Islet of Langerhans (tissue), 1 donor: Measurements from ENCODE around the gene ZNF219.

Experiments
- FAIRE-seq: peaks from one replicate; lab custom pipeline; 2011; peaks lifted over from hg19 to GRCh38; lab: Jason Lieb, UNC

Gene ZNF219

DNA sequence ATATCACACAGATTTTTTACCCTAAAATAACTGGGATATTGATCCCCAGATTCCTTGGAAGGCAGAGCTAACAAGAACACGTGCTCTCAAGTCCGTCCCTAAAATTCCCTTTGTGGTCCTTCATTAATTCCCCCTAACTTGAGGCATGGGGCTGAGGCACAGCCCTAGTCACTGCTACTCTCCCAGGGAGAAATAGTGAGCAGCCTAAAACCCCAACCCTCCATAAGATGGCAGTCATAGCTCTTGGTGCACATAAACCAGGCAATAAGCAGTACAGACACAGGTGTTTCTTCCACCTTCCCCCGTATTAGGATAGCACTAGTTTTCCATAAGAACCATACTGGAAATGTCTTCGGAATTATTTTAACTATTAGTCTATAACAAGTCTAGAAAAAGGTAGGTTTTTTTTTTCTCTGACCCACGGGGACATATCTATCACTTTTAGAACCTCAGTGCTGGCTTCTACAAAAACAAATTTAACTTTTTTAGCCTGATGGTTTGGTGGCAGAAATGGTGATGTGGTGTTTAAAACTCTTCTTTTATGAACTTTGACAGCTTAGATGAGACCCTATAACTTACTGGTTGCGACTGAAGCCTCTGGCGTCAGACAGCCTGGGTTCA is 31.5 kb downstream of the ZNF219 start:
- no peak for FAIRE-seq

DNA sequence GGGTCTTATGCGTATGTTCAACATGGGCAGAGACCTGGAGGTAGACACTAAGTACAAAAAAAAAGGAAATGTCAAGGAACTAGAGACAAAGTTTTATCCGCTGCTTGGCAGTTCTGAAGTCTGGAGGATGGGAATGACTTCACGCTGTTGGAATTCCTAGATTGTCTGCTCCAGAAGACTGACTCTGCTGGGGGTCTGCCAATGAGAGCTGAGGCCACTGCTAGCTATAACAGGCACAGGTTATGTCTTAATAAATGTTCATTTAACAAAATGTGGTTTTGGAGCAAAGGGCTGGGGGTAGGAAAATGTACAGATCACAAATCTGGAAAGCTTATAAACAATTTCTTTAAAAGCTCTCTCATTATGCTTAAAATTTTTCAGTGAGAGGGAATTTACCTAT is 35.0 kb downstream of the ZNF219 start:
- FAIRE-seq = no peak

DNA sequence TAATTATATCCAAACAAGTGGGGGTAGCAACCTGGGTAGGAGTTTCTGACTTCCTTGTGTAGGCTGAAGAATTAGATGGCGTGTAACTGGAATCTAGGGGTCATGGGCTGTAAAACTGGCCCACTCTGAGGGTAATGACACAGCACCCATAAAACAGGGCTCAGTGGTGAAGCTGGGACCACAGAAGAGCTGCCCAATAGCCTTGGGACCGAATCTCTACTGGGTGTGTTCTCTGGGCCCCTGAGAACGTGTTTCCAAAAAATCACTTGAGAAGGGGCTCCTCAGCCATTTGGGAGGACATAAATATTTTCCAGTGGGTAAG is 37.1 kb downstream of the ZNF219 start:
- no peak for FAIRE-seq

DNA sequence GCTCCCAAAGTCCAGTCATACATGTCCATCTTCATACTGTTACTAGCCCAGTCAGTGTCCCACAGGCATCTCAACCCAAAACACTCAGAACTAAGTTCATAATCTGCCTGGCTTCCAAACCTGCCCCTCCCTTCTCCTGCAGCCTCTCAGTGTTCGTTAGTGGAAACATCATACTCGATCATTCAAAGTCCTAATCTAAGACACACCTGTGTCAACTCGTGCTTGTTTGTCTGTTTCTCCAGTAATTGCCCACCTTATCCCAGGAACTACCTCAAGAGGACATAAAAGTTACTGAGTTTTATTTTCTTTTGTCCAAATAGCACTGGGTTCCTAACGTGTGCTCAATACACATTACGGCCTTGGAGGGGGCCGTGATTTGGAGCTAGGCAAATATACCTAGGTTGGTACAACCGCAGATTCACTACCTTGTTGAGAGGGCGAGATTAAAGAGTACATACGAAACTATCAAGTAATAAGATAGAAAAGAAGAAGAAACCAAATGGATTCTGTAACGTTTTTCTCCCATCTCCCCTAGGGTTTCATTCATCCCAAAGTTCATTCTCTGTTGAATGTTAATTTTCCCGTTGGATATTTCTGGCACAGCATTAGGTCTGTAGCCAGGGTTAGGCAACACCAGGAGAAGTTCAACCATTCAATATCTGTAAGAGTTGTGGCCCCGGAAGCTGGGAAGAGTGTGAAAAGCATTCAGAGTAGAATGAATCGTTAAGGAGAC is 37.7 kb downstream of the ZNF219 start:
- FAIRE-seq = no peak

DNA sequence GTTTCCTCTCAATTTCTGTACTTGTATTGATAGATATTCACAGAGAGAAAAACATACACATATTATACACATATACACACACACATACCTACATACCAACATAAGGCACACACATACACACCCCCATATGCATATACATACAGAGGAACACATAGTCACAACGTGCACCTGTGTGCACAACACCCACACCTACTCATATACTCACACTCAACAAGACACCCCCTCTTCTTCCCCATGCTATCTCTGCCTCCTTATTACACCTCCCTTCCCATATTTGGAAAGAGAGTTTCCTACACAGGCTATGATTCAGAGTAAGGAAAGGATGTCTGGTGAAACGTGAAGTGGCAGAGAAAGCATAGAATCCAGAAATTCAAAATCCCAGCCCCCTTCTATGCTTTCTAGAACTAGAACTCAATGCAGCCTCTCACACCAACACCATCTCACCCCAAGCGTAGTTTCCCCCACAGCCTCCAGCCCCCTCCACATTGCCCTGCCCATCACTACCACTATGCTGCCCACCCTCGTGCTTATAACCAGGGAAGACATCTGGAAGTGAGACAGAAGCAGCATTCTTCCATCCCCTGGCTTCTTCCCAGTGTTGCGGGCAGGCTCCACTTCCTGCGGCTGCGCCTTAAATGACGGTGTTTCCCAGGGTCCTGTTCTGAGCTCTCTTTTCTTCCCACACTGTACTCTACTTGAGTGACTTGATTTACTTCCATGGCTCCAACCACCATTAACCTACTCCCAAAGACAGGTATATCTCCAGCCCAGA is 38.4 kb downstream of the ZNF219 start:
- no peak for FAIRE-seq

DNA sequence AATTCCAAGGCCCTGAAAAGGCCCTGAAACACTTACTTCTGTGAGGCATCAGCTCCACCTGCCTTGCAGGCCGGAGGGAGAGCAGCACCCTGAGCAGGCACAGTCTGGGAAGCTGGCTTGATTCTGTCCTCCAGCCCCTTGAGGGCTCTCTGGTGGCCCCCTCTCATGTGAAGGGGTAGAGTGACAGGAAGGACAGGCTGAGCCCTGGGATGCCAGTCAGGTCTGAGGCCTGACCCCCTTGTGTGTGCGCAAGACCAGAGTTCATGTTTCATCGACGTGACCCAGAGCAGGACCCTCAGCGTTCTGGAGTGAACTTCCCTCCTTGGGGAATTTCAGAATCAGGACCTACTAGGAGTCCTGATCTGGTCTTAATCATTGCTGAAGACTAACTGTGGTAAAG is 39.6 kb downstream of the ZNF219 start:
- FAIRE-seq = no peak

DNA sequence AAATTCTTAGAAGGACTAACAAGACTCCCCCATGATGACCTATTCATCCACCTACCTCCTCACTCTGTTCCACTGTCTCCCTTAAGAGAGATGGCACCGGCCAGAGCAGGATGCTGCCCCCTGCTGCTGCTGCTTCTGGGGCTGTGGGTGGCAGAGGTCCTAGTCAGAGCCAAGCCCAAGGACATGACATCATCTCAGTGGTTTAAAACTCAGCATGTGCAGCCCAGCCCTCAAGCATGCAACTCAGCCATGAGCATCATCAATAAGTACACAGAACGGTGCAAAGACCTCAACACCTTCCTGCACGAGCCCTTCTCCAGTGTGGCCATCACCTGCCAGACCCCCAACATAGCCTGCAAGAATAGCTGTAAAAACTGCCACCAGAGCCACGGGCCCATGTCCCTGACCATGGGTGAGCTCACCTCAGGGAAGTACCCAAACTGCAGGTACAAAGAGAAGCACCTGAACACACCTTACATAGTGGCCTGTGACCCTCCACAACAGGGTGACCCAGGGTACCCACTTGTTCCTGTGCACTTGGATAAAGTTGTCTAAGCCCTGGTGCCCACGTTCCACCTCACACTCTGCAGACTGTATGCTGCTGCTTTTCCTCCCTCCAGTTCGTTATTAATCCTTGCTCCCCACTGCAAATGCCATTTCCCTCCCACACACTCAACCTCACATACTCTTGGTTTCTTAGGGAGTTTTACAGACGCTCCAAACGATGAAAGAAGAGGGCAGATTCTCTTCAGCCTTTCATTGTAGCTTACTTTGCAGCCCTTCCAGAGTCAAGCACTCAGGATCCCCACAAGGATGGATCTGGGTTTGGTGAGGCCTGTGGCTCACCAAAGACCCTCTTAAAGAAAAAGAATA is 40.4 kb downstream of the ZNF219 start, which contains the start of gene RNASE8:
Gene RNASE8 (plus strand): TSS at position 20 of the 873 bp plus-strand sequence. CDS start 71 bp downstream, at position 91.
- FAIRE-seq = no peak

DNA sequence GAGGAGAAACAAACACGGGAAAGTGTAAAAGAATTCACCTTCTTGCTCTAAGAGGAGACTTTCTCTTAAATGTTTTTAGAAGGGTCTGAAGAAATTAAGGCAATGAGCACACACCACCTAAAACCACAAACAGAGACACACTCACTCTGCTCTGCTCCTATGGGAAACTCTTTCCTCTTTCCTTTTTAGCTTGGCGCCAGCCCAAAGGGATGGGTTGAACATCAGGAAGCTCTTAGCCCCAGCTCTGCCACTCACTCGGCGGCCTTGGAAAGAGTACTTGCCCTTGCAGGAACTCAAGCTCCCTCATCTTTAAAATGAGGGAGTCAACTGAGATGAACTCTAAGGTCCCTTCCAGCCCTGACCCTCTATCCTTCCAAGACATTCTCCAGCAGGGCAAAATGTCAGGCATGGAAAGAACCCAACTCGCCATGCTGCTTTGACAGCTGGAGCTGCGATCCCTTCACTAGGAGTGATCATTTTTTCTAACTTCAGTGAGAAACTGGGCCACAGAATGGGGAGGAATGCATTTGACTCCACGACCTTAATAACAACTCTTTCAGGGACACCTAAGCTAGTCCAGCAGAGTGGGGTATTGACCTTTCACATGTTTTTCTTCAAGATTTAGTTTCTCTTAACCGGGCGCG is 41.8 kb downstream of the ZNF219 start:
- FAIRE-seq = no peak

DNA sequence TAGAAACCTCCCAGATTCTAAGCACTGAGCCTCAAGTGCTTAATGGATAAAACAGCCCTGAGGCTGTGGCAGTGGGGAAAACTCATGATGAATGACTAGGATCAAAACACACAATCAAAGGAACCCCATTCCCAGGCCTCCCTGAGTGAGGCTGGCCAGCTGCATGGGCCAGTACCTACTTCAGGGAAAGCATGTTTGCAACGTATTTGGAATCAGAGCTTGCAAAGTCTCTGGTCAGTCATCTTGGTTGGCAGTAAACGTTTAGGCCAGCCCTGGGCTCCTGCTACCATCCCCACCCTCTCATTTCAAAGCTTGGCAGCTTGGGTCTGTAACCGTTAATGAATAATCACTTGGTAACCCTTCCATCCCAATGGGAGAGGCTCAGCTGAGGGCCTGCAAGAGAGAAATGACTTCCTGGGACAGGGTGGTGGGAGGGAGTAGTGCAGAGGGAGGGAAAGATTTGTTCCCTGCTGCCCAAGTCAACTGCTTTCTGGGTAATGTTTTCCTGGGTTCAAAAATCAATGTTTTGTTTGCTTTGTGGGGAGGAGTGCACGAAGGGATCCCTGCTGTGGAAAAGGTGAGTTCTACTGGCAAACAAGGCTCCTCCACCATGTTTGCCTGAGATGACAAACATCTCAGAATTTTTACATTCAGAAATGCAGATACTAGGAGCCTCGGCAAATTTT is 42.9 kb downstream of the ZNF219 start:
- no peak for FAIRE-seq

DNA sequence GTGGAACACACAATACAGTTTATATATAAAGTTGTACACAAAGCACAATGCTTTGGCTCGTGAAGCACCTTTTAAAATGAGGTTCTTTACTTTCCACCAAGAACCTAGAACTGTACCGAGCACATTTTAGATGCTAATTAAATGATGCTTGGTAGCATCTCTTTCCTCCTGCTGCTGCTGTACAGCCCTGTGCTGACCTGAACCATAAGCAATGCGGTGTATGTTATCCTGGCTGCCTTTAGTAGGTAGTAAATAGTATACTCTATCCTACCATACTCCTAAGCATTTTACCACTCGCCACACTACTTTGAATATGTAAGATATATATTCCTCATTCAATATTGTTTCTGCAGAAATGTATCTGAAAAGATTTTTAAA is 43.7 kb downstream of the ZNF219 start:
- no peak for FAIRE-seq

DNA sequence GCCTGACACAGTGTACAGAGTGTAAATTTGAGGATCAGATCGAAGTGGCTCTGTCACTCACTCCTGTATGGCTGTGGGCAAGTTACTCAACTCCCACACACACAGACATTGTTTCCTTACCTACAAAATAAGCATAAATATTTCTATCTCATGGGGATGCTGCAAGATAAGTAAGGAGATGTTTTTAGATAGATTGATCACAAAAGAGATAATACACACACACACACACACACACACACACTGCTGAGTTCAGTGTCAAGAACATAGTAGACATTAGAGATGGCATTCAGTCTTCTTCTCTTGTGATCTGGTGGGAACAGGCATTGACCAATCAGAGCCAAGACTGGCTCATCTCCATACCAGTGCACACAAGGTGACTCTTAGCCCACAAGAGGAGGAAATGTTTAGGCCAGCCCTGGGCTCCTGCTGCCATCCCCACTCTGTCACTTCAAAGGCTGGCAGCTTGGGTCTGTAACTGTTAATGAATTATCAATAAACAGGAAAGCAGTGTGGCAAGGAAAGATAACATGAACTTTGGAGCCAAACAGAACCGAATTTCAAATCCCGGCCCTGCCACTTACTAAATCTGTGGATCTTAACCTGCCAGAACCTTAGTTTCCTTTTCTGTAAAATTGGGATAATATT is 44.2 kb downstream of the ZNF219 start:
- FAIRE-seq = no peak

DNA sequence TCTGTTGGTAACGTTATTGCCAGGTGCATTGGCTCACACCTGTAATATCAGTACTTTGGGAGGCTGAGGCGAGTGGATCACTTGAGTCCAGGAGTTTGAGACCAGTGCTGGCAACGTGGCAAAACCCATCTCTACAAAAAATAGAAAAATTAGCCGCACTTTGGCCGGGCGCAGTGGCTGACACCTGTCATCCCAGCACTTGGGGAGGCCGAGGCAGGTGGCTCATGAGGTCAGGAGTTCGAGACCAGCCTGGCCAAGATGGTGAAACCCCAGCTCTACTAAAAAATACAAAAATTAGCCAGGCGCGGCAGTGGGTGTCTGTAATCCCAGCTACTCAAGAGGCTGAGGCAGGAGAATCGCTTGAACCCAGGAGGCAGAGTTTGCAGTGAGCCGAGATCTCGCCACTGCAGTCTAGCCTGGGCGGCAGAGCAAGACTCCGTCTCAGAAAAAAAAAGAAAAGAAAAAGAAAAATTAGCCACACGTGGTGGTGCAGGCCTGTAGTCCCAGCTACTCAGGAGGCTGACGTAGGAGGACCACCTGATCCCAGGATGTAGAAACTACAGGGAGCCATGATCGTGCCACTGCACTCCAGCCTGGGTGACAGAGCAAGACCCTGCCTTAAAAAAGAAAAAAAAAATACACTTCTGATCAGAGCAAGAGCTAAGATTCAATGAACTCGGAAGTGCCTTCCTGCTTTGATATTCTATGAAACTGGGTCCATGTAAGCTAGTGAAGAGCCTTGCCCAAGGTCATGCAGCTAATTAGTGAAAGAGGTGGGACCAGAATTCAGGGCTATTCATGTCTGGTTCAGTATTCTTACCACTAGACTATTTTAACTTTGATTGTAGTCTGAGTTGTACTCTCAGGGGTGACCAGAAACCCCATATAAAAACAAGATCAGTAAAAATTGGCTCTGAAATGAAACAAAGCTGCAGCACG is 45.0 kb downstream of the ZNF219 start:
- FAIRE-seq = no peak

DNA sequence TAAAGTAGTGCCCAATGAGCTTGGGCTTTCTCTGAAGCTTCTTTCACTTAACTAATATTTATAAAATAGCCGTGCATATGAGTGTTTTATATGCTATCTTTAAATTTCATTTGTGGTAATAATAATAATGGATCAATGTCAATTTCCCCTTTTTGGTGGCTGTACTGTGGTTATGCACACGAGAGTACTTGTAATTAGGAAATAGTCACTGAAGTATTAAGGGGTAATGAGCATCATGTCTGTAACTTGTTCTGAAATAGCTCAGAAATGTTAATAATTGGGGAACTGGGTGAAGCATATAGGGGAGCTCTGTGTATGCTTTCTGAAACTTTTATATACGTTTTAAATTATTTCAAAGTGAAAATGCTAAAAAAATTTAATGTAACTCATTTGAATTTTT is 47.9 kb downstream of the ZNF219 start:
- FAIRE-seq = no peak

DNA sequence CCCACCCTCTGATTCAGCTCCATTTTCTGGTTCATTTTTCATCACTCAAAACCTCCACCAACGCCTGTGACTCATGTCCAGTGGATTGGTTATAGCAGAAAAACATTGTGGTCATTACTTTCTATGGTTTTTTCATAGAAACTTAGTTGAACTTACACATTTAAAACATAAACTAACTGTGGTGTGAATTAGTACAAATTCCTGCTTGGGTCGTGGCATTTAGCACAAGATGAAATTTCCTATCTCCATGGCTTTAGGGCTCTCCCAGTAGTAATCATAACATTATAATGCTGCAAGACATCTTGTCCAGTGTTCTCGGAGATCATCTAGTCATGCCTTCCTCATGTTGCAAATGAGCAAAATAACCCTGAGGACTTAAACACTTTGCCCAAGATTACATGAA is 49.2 kb downstream of the ZNF219 start:
- no peak for FAIRE-seq

DNA sequence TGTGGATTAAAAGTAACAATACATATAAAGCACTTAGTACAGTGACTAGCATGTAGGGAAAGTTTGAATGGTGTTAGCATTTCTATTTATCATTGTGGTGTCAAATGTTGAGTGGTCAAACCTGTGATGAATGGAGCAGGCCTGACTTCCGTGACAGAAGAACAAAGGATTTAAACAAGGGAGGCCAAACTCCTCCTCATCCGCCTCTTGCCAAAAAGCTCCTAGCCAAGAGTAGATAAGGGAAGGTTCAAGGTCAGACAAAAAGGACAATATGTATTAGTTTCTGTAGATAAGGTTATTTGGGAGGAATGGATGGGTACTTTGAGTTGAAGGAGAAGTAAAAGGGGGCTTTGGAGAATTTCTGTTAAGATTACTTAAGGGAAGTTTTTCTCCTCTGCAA is 49.8 kb downstream of the ZNF219 start:
- FAIRE-seq = no peak

DNA sequence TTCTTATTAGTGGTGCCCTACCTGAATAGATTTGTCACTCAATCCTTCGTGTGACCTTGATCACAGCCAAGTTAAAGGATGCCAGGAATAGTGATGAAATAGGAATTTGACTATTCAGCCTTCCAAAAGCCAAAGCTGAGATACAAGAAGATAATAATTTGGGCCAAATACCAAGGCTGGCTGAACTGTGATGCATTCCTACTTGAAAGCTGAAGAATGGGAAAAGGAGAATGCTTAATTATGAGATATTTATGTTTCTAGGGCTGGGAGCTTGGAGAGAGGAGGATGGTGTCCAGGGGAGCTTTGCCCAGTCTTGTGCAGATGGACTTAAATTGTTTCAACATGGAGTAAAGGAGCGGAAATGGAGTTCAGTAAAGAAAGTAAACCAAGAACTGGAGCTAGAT is 51.1 kb downstream of the ZNF219 start:
- no peak for FAIRE-seq

DNA sequence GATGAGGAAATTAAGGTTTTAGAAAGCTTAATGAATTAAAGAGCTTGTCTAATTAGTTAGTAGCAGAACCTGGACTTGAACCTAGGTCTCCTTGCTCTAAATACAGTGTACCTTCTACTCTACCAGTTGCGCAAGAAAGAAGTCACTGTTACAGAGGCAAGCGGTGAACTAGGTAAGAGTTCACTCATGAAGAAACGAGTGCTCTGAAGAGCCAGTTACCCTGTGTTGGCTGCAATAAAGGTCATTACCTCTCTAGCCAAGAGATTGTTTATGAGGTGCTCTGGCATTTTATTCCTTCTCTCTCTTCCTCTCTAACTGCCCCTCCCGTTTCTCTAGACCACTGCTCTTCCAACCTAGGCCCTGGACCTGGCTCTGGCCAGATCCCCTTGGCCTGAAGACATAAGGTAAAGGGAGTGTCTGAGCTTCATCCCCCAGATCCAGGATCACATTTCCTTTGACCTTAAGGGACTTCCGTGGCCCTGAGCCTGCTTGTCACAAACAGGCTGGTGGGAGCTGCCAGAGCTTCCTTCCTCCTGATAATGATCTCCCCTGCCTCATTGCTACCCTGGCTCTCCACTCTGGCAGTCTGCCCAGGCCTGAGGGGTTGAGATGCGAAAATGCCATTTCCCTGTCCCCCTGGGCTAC is 54.4 kb downstream of the ZNF219 start:
- no peak for FAIRE-seq

DNA sequence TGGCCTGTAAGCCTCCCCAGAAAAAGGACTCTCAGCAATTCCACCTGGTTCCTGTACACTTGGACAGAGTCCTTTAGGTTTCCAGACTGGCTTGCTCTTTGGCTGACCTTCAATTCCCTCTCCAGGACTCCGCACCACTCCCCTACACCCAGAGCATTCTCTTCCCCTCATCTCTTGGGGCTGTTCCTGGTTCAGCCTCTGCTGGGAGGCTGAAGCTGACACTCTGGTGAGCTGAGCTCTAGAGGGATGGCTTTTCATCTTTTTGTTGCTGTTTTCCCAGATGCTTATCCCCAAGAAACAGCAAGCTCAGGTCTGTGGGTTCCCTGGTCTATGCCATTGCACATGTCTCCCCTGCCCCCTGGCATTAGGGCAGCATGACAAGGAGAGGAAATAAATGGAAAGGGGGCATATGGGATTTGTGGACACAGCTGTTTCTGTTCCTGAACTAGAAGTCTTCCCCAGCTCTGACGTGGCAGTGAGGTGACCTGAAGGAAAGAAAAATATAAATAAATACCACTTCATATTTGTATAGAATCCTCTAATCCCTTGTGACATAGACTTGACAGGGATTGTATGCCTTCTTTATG is 55.0 kb downstream of the ZNF219 start:
- FAIRE-seq = no peak

DNA sequence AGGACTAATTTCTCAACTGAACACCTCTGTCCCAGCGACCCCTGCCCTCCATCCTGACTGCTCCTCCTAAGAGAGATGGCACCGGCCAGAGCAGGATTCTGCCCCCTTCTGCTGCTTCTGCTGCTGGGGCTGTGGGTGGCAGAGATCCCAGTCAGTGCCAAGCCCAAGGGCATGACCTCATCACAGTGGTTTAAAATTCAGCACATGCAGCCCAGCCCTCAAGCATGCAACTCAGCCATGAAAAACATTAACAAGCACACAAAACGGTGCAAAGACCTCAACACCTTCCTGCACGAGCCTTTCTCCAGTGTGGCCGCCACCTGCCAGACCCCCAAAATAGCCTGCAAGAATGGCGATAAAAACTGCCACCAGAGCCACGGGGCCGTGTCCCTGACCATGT is 55.5 kb downstream of the ZNF219 start:
- no peak for FAIRE-seq
